GM12891 (cell line): ENCODE measurements around the gene VPS16.

ENCODE experiments used
- DNase-seq: peaks from one replicate; pipeline ENCODE4 v3.0.0; 2011; ENCODE audit warnings: low spot score; ENCODE audit not compliant: insufficient read length
- FAIRE-seq: peaks from 2 replicates; lab custom pipeline; 2011; peaks lifted over from hg19 to GRCh38; lab: Jason Lieb, UNC
- PAX5 ChIP-seq: IDR thresholded peaks from 2 replicates; pipeline ENCODE4 v1.6.1; 2011; ENCODE audit warnings: low read length, moderate library complexity, mild to moderate bottlenecking; ENCODE audit not compliant: insufficient read depth, severe bottlenecking
- POLR2A ChIP-seq: IDR thresholded peaks from 2 replicates; pipeline ENCODE4 v1.6.1; 2011; ENCODE audit warnings: low read depth, low read length, control low read depth
- POLR2AphosphoS5 ChIP-seq: IDR thresholded peaks from 2 replicates; pipeline ENCODE4 v1.6.1; 2011; ENCODE audit warnings: low read depth, low read length, control low read depth
- POU2F2 ChIP-seq: IDR thresholded peaks from 2 replicates; pipeline ENCODE4 v1.6.1; 2011; ENCODE audit warnings: low read depth, mild to moderate bottlenecking, control low read depth, low read length, moderate library complexity
- SPI1 ChIP-seq: IDR thresholded peaks from 2 replicates; pipeline ENCODE4 v1.6.1; 2011; ENCODE audit warnings: low read depth, low read length, control low read depth
- TAF1 ChIP-seq: IDR thresholded peaks from 2 replicates; pipeline ENCODE4 v1.6.1; 2011; ENCODE audit warnings: low read depth, low read length, control low read depth

Gene VPS16

GRCh38 chr20:2865630-2866029 lies 25.1 kb downstream of the VPS16 start:
- no peak for FAIRE-seq
- no peak for TF ChIP-seq PAX5
- no peak for TF ChIP-seq POU2F2
- TF ChIP-seq SPI1 = no peak
- TF ChIP-seq POLR2AphosphoS5 = no peak
- TF ChIP-seq TAF1 = no peak
- TF ChIP-seq POLR2A = no peak
- DNase-seq = no peak

GRCh38 chr20:2866236-2866635 lies 25.7 kb downstream of the VPS16 start:
- DNase-seq = no peak
- FAIRE-seq = peak; percentile 45
- TF ChIP-seq POLR2A (no peak), POU2F2 (no peak), POLR2AphosphoS5 (no peak), SPI1 (no peak), PAX5 (no peak), TAF1 (no peak)

GRCh38 chr20:2867081-2867864 lies 26.7 kb downstream of the VPS16 start:
- DNase-seq = no peak
- no peak for FAIRE-seq
- TF ChIP-seq POU2F2 (no peak), POLR2A (no peak), PAX5 (no peak), SPI1 (no peak), POLR2AphosphoS5 (no peak), TAF1 (no peak)

GRCh38 chr20:2869381-2869780 lies 28.8 kb downstream of the VPS16 start:
- no peak for FAIRE-seq
- TF ChIP-seq POU2F2 = no peak
- TF ChIP-seq SPI1 = no peak
- TF ChIP-seq POLR2A = no peak
- no peak for TF ChIP-seq TAF1
- no peak for DNase-seq

GRCh38 chr20:2871111-2871465 lies 30.5 kb downstream of the VPS16 start:
- DNase-seq = no peak
- FAIRE-seq = peak; percentile 69
- TF ChIP-seq POU2F2 = no peak
- TF ChIP-seq SPI1 = no peak
- no peak for TF ChIP-seq TAF1
- no peak for TF ChIP-seq POLR2AphosphoS5
- no peak for TF ChIP-seq PAX5
- TF ChIP-seq POLR2A = no peak

GRCh38 chr20:2871661-2872458 lies 31.3 kb downstream of the VPS16 start:
- FAIRE-seq (no peak), DNase-seq (no peak)

GRCh38 chr20:2872459-2873009 lies 32.0 kb downstream of the VPS16 start:
- DNase-seq (peak; percentile 55), FAIRE-seq (no peak)
- TF ChIP-seq SPI1 (no peak), POLR2A (no peak), PAX5 (no peak), POU2F2 (no peak), POLR2AphosphoS5 (no peak), TAF1 (no peak)

More at GRCh38 chr20:2871661-2872458, 31.3 kb downstream of the VPS16 start:
- TF ChIP-seq POLR2AphosphoS5 (no peak), SPI1 (no peak), POU2F2 (no peak), POLR2A (no peak), PAX5 (no peak), TAF1 (no peak)

GRCh38 chr20:2873010-2873746 lies 32.6 kb downstream of the VPS16 start, which contains the start of gene PTPRA:
TSS of gene PTPRA (plus strand) at chr20:2873481. CDS start at chr20:2964278, 90,797 bp downstream.
- TF ChIP-seq POLR2A (peak; percentile 86), POU2F2 (peak; percentile 22; the same call in 1 of the 2 replicates), SPI1 (no peak), PAX5 (no peak), TAF1 (peak; percentile 73), POLR2AphosphoS5 (peak; percentile 89)
- FAIRE-seq = peak; percentile 97
- DNase-seq = peak; percentile 92

- FAIRE-seq (no peak), DNase-seq (peak; percentile 44)
- TF ChIP-seq POU2F2 (no peak), POLR2AphosphoS5 (no peak), POLR2A (no peak), PAX5 (no peak), TAF1 (no peak), SPI1 (no peak)
These were observed 33.1 kb downstream of the VPS16 start for GRCh38 chr20:2873747-2874041.
